HG03159 (cell line): ENCODE data around the gene MRTFA.
"Not testable (repeated sequence)": the region's sequence is repeated elsewhere in the genome, so short reads cannot be mapped to it uniquely, and the experiment has no call there.

Experiments
- ATAC-seq: cut with Tn5 transposase; IDR thresholded peaks from one replicate; pipeline ENCODE4 v1.9.1; 2021; ENCODE audit warnings: mild to moderate bottlenecking, moderate library complexity; ENCODE audit not compliant: unreplicated experiment

Gene MRTFA

GRCh38 chr22:40403651-40404050, 232.9 kb downstream of the MRTFA start:
- no peak for ATAC-seq

GRCh38 chr22:40403141-40403540, 233.4 kb downstream of the MRTFA start:
- no peak for ATAC-seq

GRCh38 chr22:40401981-40402406, 234.5 kb downstream of the MRTFA start:
- no peak for ATAC-seq

GRCh38 chr22:40401532-40401931, 235.0 kb downstream of the MRTFA start:
- no peak for ATAC-seq

- ATAC-seq, result no peak
These were observed 236.4 kb downstream of the MRTFA start for GRCh38 chr22:40400159-40400558.

- no peak for ATAC-seq
These were observed 236.9 kb downstream of the MRTFA start for GRCh38 chr22:40399621-40400020.

GRCh38 chr22:40397396-40397795, 239.1 kb downstream of the MRTFA start:
- no peak for ATAC-seq

GRCh38 chr22:40396882-40397281, 239.6 kb downstream of the MRTFA start:
- no peak for ATAC-seq

GRCh38 chr22:40395607-40396006, 240.9 kb downstream of the MRTFA start:
- ATAC-seq, result no peak

GRCh38 chr22:40394607-40395006, 241.9 kb downstream of the MRTFA start:
- no peak for ATAC-seq

GRCh38 chr22:40392618-40393017, 243.9 kb downstream of the MRTFA start:
- ATAC-seq, result no peak

- no peak for ATAC-seq
These were observed 245.1 kb downstream of the MRTFA start for GRCh38 chr22:40391417-40391816.

GRCh38 chr22:40388231-40388630, 248.3 kb downstream of the MRTFA start:
- ATAC-seq, result no peak

GRCh38 chr22:40387746-40388145, 248.8 kb downstream of the MRTFA start:
- ATAC-seq, result no peak

- no peak for ATAC-seq
These were observed 251.3 kb downstream of the MRTFA start for GRCh38 chr22:40385036-40385782.

- ATAC-seq, result no peak
These were observed 252.6 kb downstream of the MRTFA start for GRCh38 chr22:40383905-40384304.

- ATAC-seq, result no peak
These were observed 255.1 kb downstream of the MRTFA start for GRCh38 chr22:40381461-40381860.

- not testable (repeated sequence) for ATAC-seq
These were observed 258.1 kb downstream of the MRTFA start for GRCh38 chr22:40378448-40378847.

GRCh38 chr22:40377931-40378330, 258.6 kb downstream of the MRTFA start:
- no peak for ATAC-seq

GRCh38 chr22:40376149-40376548, 260.4 kb downstream of the MRTFA start:
- ATAC-seq, result no peak

- ATAC-seq, result no peak
These were observed 262.0 kb downstream of the MRTFA start for GRCh38 chr22:40374567-40374966.

- ATAC-seq, result no peak
These were observed 267.7 kb downstream of the MRTFA start for GRCh38 chr22:40368836-40369235.

- ATAC-seq, result no peak
These were observed 268.5 kb downstream of the MRTFA start for GRCh38 chr22:40368016-40368415.
